GM23248 (cell line): ENCODE measurements around the gene CCDC88C. TPM values are rescaled to one million over a fixed set of nuclear protein-coding genes. Genes with fewer than 3 reads are reported as not detected.

Source experiments
- DNase-seq: peaks from one replicate; pipeline ENCODE4 v3.0.0-alpha.2; 2015
- H2AFZ ChIP-seq: fragments of 200-600 bp; sonication (generic); 2 replicates; pipeline ENCODE4 v1.6.1; 2016; ENCODE audit warnings: antibody characterized with exemption
- H3F3A ChIP-seq: fragments of 200-600 bp; sonication (generic); 2 replicates; pipeline ENCODE4 v1.6.1; 2016; ENCODE audit warnings: mild to moderate bottlenecking, antibody characterized with exemption, mixed run types; ENCODE audit not compliant: insufficient read depth
- H3K27ac ChIP-seq: fragments of 200-600 bp; sonication (generic); 2 replicates; pipeline ENCODE4 v1.5.1; 2016; ENCODE audit warnings: mild to moderate bottlenecking
- H3K27me3 ChIP-seq: fragments of 200-600 bp; sonication (generic); replicated peaks from 2 replicates; pipeline ENCODE4 v1.6.1; 2016; ENCODE audit warnings: mild to moderate bottlenecking; ENCODE audit not compliant: insufficient read depth
- H3K36me3 ChIP-seq: fragments of 200-600 bp; sonication (generic); 2 replicates; pipeline ENCODE4 v1.6.1; 2016; ENCODE audit warnings: low read depth, mild to moderate bottlenecking
- H3K4me1 ChIP-seq: fragments of 200-600 bp; sonication (generic); 2 replicates; pipeline ENCODE4 v1.6.1; 2016; ENCODE audit warnings: mild to moderate bottlenecking; ENCODE audit not compliant: insufficient read depth
- H3K4me2 ChIP-seq: fragments of 200-600 bp; sonication (generic); one replicate; pipeline ENCODE4 v1.6.1; 2016; ENCODE audit warnings: mild to moderate bottlenecking; ENCODE audit not compliant: unreplicated experiment
- H3K4me3 ChIP-seq: fragments of 200-600 bp; sonication (generic); 2 replicates; pipeline ENCODE4 v1.5.1; 2016; ENCODE audit warnings: mild to moderate bottlenecking
- H3K79me2 ChIP-seq: fragments of 200-600 bp; sonication (generic); 2 replicates; pipeline ENCODE4 v1.6.1; 2016; ENCODE audit warnings: mild to moderate bottlenecking; ENCODE audit not compliant: insufficient read depth
- H3K9ac ChIP-seq: fragments of 200-600 bp; sonication (generic); 2 replicates; pipeline ENCODE4 v1.6.1; 2016; ENCODE audit warnings: mild to moderate bottlenecking
- H3K9me2 ChIP-seq: fragments of 200-600 bp; sonication (generic); 2 replicates; pipeline ENCODE4 v1.6.1; 2016; ENCODE audit warnings: mixed run types, mild to moderate bottlenecking, moderate library complexity; ENCODE audit not compliant: insufficient read depth
- H3K9me3 ChIP-seq: fragments of 200-600 bp; sonication (generic); one replicate; pipeline ENCODE4 v1.6.1; 2017; ENCODE audit warnings: low read depth
- H4K20me1 ChIP-seq: fragments of 200-600 bp; sonication (generic); 2 replicates; pipeline ENCODE4 v1.6.0; 2016; ENCODE audit not compliant: insufficient read depth
- EZH2 ChIP-seq: fragments of 200-600 bp; sonication (generic); IDR thresholded peaks from 2 replicates; pipeline ENCODE4 v1.6.1; 2018; ENCODE audit warnings: antibody characterized with exemption, mild to moderate bottlenecking; ENCODE audit not compliant: insufficient read depth, poor library complexity, severe bottlenecking
- EZH2phosphoT487 ChIP-seq: fragments of 200-600 bp; sonication (generic); IDR thresholded peaks from 2 replicates; pipeline ENCODE4 v1.6.1; 2018; ENCODE audit warnings: antibody characterized with exemption, moderate library complexity, mild to moderate bottlenecking, low read depth; ENCODE audit not compliant: insufficient read depth
- WGBS, 2 experiments: methylation state at CpG; one replicate each; pipeline ENCODE4 v1.1.6; 2015 to 2017; ENCODE audit warnings: low lambda C conversion rate in 2 of 2, low coverage in 1 of 2; ENCODE audit errors: missing lambda C conversion rate in 2 of 2; 5-methylcytosine and 5-hydroxymethylcytosine counted together
- in situ Hi-C: fragments of 300-500 bp; cut with MboI; formaldehyde crosslinking; loops from 2 replicates; pipeline ENCODE4 v1.15.0; 2020
- polyA plus RNA-seq: library from polyadenylated mRNA; unstranded; fragments of >200 nt; fragmentation: Nextera tagmentation; extraction: Ambion mirVana; gene quantifications from 2 replicates; pipeline ENCODE4 v1.2.1, GENCODE V29; 2016
- total RNA-seq: library from RNA; depleted of rRNA; stranded (reverse); fragments of >200 nt; shearing (Covaris generic); gene quantifications from 2 replicates; pipeline ENCODE4 v1.2.3, GENCODE V29; 2014

Gene CCDC88C
- total and polyA plus RNA-seq, 2 experiments from 2014 or later = not detected

DNA sequence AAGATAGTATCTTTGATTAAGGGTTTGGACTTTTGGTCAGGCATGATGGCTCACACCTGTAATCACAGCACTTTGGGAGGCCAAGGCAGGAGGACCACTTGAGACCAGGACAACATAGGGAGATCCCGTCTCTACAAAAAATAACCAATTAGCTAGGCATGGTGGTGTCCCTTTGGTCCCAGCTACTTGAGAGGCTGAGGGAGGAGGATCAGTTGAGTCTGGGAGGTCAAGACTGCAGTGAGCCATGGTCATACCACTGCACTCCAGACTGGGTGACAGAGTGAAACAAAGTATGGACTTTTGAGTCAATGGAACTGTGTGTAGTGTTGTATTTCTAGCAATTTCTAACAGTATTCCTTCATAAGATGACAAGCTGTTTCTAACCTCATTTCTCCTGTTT is 38.7 kb upstream of the CCDC88C start:
- no peak overlapping the region for H3K9ac ChIP-seq
- H2AFZ ChIP-seq = no peak overlapping the region
- WGBS, 2 experiments = 100% methylated on average over 1 of the region's 1 CpG
- no peak overlapping the region for H3K4me2 ChIP-seq
- no peak for TF ChIP-seq EZH2
- TF ChIP-seq EZH2phosphoT487 = no peak
- no peaks in the 10 kb centered on the region for H4K20me1 ChIP-seq
- DNase-seq = no peak
- H3K27me3 ChIP-seq = no peaks in the 10 kb centered on the region
- H3K79me2 ChIP-seq = no peaks in the 10 kb centered on the region
- in situ Hi-C loops = no loop called here
- no peaks in the 10 kb centered on the region for H3K9me3 ChIP-seq
- no peaks in the 10 kb centered on the region for H3K4me1 ChIP-seq
- H3K36me3 ChIP-seq = peaks cover 57% of the 10 kb centered on the region
- peaks cover 20% of the 10 kb centered on the region for H3F3A ChIP-seq
- H3K4me3 ChIP-seq = no peak overlapping the region
- no peak overlapping the region for H3K27ac ChIP-seq
- no peaks in the 10 kb centered on the region for H3K9me2 ChIP-seq

GRCh38 chr14:91454580-91454979 is 37.0 kb upstream of the CCDC88C start:
- Histone ChIP-seq H3K4me1 (no peaks in the 10 kb centered on the region), H3F3A (peaks cover 20% of the 10 kb centered on the region), H3K4me3 (no peak overlapping the region), H3K27me3 (no peaks in the 10 kb centered on the region), H3K9me2 (no peaks in the 10 kb centered on the region), H4K20me1 (no peaks in the 10 kb centered on the region), H3K9ac (no peak overlapping the region), H2AFZ (no peak overlapping the region), H3K9me3 (no peaks in the 10 kb centered on the region), H3K36me3 (peaks cover 44% of the 10 kb centered on the region), H3K4me2 (no peak overlapping the region), H3K27ac (no peak overlapping the region), H3K79me2 (no peaks in the 10 kb centered on the region)
- DNase-seq = no peak
- in situ Hi-C loops = no loop called here
- TF ChIP-seq EZH2phosphoT487 (no peak), EZH2 (no peak)
- WGBS, 2 experiments = 96 to 98% methylated on average over 3 of the region's 3 CpGs

DNA sequence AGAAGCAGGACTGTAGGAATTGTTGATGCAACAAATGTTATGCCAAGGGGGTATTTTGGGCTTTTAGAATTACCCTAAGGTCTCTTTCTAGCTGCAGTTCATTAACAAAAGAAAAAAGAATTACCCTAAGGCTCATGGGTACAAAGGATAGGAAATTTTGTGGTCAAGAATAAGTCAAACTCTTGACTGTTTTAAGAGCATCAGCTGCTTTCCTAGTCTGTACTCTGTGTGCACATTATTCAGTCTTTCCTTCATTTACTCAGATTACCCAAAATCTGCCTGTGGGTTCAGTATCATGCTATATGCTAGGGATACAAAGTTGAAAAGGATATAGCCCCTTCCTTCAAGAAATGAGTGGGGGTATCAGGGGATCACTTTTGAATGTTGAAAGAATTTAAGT is 36.5 kb upstream of the CCDC88C start:
- Histone ChIP-seq H3K36me3 (peaks cover 39% of the 10 kb centered on the region), H3K27ac (no peak overlapping the region), H3K4me2 (no peak overlapping the region), H3K9ac (no peak overlapping the region), H3K4me1 (no peaks in the 10 kb centered on the region), H3K27me3 (no peaks in the 10 kb centered on the region), H3K9me2 (no peaks in the 10 kb centered on the region), H3K4me3 (no peak overlapping the region), H3K9me3 (no peaks in the 10 kb centered on the region), H4K20me1 (no peaks in the 10 kb centered on the region), H3K79me2 (no peaks in the 10 kb centered on the region), H2AFZ (no peak overlapping the region), H3F3A (peaks cover 20% of the 10 kb centered on the region)
- in situ Hi-C loops = no loop called here
- TF ChIP-seq EZH2 = no peak
- TF ChIP-seq EZH2phosphoT487 = no peak
- no peak for DNase-seq

- no peak for DNase-seq
- Histone ChIP-seq H2AFZ (no peak overlapping the region), H3K9me2 (no peaks in the 10 kb centered on the region), H3K27me3 (no peaks in the 10 kb centered on the region), H3K9me3 (no peaks in the 10 kb centered on the region), H3F3A (peaks cover 20% of the 10 kb centered on the region), H4K20me1 (no peaks in the 10 kb centered on the region), H3K79me2 (no peaks in the 10 kb centered on the region), H3K36me3 (peaks cover 37% of the 10 kb centered on the region), H3K4me2 (no peak overlapping the region), H3K9ac (no peak overlapping the region), H3K27ac (no peak overlapping the region), H3K4me3 (no peak overlapping the region), H3K4me1 (no peaks in the 10 kb centered on the region)
- 86 to 89% methylated on average over 5 of the region's 5 CpGs for WGBS, 2 experiments
- in situ Hi-C loops = no loop called here
- TF ChIP-seq EZH2 (no peak), EZH2phosphoT487 (no peak)
Observed at GRCh38 chr14:91453744-91454143, 36.1 kb upstream of the CCDC88C start.

- peaks cover 25% of the 10 kb centered on the region for H3K27me3 ChIP-seq
- WGBS, 2 experiments = 57 to 60% methylated on average over 6 of the region's 6 CpGs
- H3K4me2 ChIP-seq = no peak overlapping the region
- TF ChIP-seq EZH2phosphoT487 = no peak
- no peak for TF ChIP-seq EZH2
- no peaks in the 10 kb centered on the region for H4K20me1 ChIP-seq
- no peak overlapping the region for H2AFZ ChIP-seq
- H3K9me3 ChIP-seq = no peaks in the 10 kb centered on the region
- no peak overlapping the region for H3K27ac ChIP-seq
- H3K79me2 ChIP-seq = no peaks in the 10 kb centered on the region
- in situ Hi-C loops = no loop called here
- no peak overlapping the region for H3K4me3 ChIP-seq
- H3K36me3 ChIP-seq = no peaks in the 10 kb centered on the region
- H3K9me2 ChIP-seq = no peaks in the 10 kb centered on the region
- H3K4me1 ChIP-seq = no peaks in the 10 kb centered on the region
- H3F3A ChIP-seq = no peaks in the 10 kb centered on the region
- no peak for DNase-seq
- H3K9ac ChIP-seq = no peak overlapping the region
Observed at GRCh38 chr14:91444335-91445020, 26.9 kb upstream of the CCDC88C start.
